K562 (cell line): ENCODE data around the gene ADAMTS14.

Experiments used
- CTCF ChIP-seq, 3 experiments: IDR thresholded peaks in 2 of 3; conservative IDR thresholded peaks in 1 of 3; 2 replicates each; pipeline ENCODE4 v1.5.1; 2011 to 2012; ENCODE audit warnings: low read length in 3 of 3, mild to moderate bottlenecking in 3 of 3, control low read depth in 2 of 3, improper control_type of control experiment in 1 of 3, inconsistent platforms in 1 of 3, low read depth in 1 of 3, mixed read lengths in 1 of 3, moderate library complexity in 1 of 3; ENCODE audit not compliant: insufficient read depth in 2 of 3
- RCOR1 ChIP-seq, 2 experiments: IDR thresholded peaks; 2 replicates each; pipeline ENCODE4 v1.6.1; 2012; ENCODE audit warnings: low read depth in 2 of 2, low read length in 2 of 2, borderline replicate concordance in 1 of 2, improper control_type of control experiment in 1 of 2
- REST ChIP-seq, 2 experiments: fragments of 450-650 bp; formaldehyde crosslinking in 1 of 2; IDR thresholded peaks; 2 replicates each; pipeline versions ENCODE4 v1.4.0 to v1.6.1; 2014 to 2020; ENCODE audit warnings: mild to moderate bottlenecking in 2 of 2, borderline replicate concordance in 1 of 2, low read depth in 1 of 2
- SMAD1 ChIP-seq: fragments of 150-350 bp; IDR thresholded peaks from 2 replicates; pipeline ENCODE4 v1.6.1; 2014; ENCODE audit warnings: low read length, low read depth; ENCODE audit not compliant: partially characterized antibody
- ZNF592 ChIP-seq: fragments of 450-650 bp; IDR thresholded peaks from 2 replicates; pipeline ENCODE4 v1.6.1; 2017; ENCODE audit warnings: antibody characterized with exemption, mild to moderate bottlenecking

GRCh38 chr10:70666960-70667798 lies 5.1 kb upstream of the ADAMTS14 start:
- TF ChIP-seq CTCF (IDR thresholded peaks at IDR 0.05 in 2 of 3, conservative IDR thresholded peaks at IDR 0.05 in 1 of 3; ENCODE audit: insufficient read depth in 2 of 3, low read depth in 1 of 3, low read length in 3 of 3) (no peak), SMAD1 (peak; percentile 62), RCOR1 (IDR thresholded peaks at IDR 0.05; ENCODE audit: borderline replicate concordance in 1 of 2, low read depth in 2 of 2, low read length in 2 of 2) (peak; percentile 64 to 88), REST (IDR thresholded peaks at IDR 0.05; ENCODE audit: borderline replicate concordance) (peak; percentile 93), REST (CRISPR knock-in tag; IDR thresholded peaks at IDR 0.05; ENCODE audit: low read depth) (peak; percentile 54; the same call in 1 of the 2 replicates), ZNF592 (no peak)
